Spleen (tissue), 11 donors: Measurements from ENCODE around the gene NDE1. TPM values are rescaled to one million over a fixed set of nuclear protein-coding genes. Genes with fewer than 3 reads are reported as not detected.

Source experiments
- DNase-seq: peaks from one replicate; pipeline ENCODE4 v3.0.0-alpha.2; 2020
- H3K27ac ChIP-seq, 8 donors: fragments of 200-600 bp; sonication (generic) in 7 of 8; 1 replicate in 4 of 8; 2 replicates in 4 of 8; pipeline versions ENCODE4 v1.5.0 to v1.8.0; 2016 to 2021; ENCODE audit warnings: inconsistent platforms in 4 of 8, mild to moderate bottlenecking in 4 of 8, moderate library complexity in 1 of 8
- H3K27me3 ChIP-seq, 7 donors: fragments of 200-600 bp; sonication (generic) in 6 of 7; replicated peaks in 1 of 7; 1 replicate in 4 of 7; 2 replicates in 3 of 7; pipeline versions ENCODE4 v1.5.0 to v1.8.0; 2016 to 2021; ENCODE audit warnings: inconsistent platforms in 3 of 7, mild to moderate bottlenecking in 1 of 7
- H3K36me3 ChIP-seq, 6 donors: fragments of 200-600 bp; sonication (generic) in 5 of 6; 1 replicate in 4 of 6; 2 replicates in 2 of 6; pipeline versions ENCODE4 v1.5.0 to v1.8.0; 2016 to 2021; ENCODE audit warnings: inconsistent platforms in 2 of 6
- H3K4me1 ChIP-seq, 6 donors: fragments of 200-600 bp; sonication (generic) in 5 of 6; 1 replicate in 3 of 6; 2 replicates in 3 of 6; pipeline versions ENCODE4 v1.5.0 to v1.8.0; 2016 to 2021; ENCODE audit warnings: inconsistent platforms in 3 of 6
- H3K4me3 ChIP-seq, 8 donors: fragments of 200-600 bp; sonication (generic) in 7 of 8; 1 replicate in 4 of 8; 2 replicates in 4 of 8; pipeline versions ENCODE4 v1.5.0 to v1.8.0; 2016 to 2021; ENCODE audit warnings: inconsistent platforms in 4 of 8, mild to moderate bottlenecking in 4 of 8, moderate library complexity in 2 of 8
- H3K9me3 ChIP-seq, 8 donors: fragments of 200-600 bp; sonication (generic) in 7 of 8; 1 replicate in 4 of 8; 2 replicates in 4 of 8; pipeline versions ENCODE4 v1.5.0 to v1.8.0; 2016 to 2021; ENCODE audit warnings: inconsistent platforms in 4 of 8
- CTCF ChIP-seq, 11 experiments: fragments of 200-600 bp in 7 of 11; fragments of 450-650 bp in 4 of 11; sonication (generic) in 4 of 11; IDR thresholded peaks in 8 of 11; conservative IDR thresholded peaks in 3 of 11; 1 replicate in 7 of 11; 2 replicates in 4 of 11; pipeline versions ENCODE4 v1.4.0 to v1.8.0; 2016 to 2021; ENCODE audit warnings: antibody characterized with exemption in 11 of 11, inconsistent platforms in 4 of 11, mild to moderate bottlenecking in 1 of 11
- POLR2A ChIP-seq, 3 donors: fragments of 450-650 bp; IDR thresholded peaks; one replicate each; pipeline ENCODE4 v1.5.1; 2017; ENCODE audit warnings: antibody characterized with exemption in 3 of 3, mild to moderate bottlenecking in 1 of 3
- POLR2AphosphoS5 ChIP-seq, 3 donors: sonication (generic); formaldehyde crosslinking; IDR thresholded peaks; one replicate each; pipeline ENCODE4 v1.5.1; 2017; ENCODE audit warnings: antibody characterized with exemption in 3 of 3
- WGBS, 5 donors: extraction: QIAGEN DNeasy Blood & Tissue Kit in 3 of 5; methylation state at CpG; one replicate each; pipeline versions ENCODE4 v1.1.5 to v1.1.7; 2013 to 2018; 5-methylcytosine and 5-hydroxymethylcytosine counted together
- intact Hi-C: fragments of 100-400 bp; cut with DNase I; formaldehyde crosslinking; loops from one replicate; pipeline ENCODE4 v1.15.0; 2023; ENCODE audit warnings: low total_unique reads
- polyA plus RNA-seq, 3 donors: library from polyadenylated mRNA; stranded (reverse); fragments of 200-250 nt; gene quantifications; one replicate each; pipeline ENCODE4 v1.2.1, GENCODE V29; 2013
- total RNA-seq, 7 donors: library from RNA; depleted of rRNA in 3 of 7; stranded (reverse); fragments of >200 nt in 3 of 7; fragmentation: NEBNext Ultra II Directional in 4 of 7; extraction: Animal tissue kit (Norgen Biotek cat#: 25700) in 4 of 7; gene quantifications; one replicate each; pipeline versions ENCODE4 v1.1.0 to v1.2.1, GENCODE V29; 2016 to 2021
- donor health status: healthy with polysubstance abuse.
- donor health status: DM: no; HTN: no; CAD: no; lungs with moderate emphysema.
- donor health status: DM: no; HTN: no; CAD: no.
- donor health status: Bipolar disorder and iron deficiency.
- donor health status: healthy.
- donor health status: DM: no; HTN: no; CAD: no.
- donor health status: DM: yes; HTN: yes; CAD: no.

Gene NDE1
- total and polyA plus RNA-seq, 10 donors = 8.7 to 69.6 (median 57.5) TPM

GRCh38 chr16:15607700-15608396, 42.2 kb upstream of the NDE1 start:
- H3K4me3 ChIP-seq = no peak overlapping the region

GRCh38 chr16:15608398-15609285, 41.4 kb upstream of the NDE1 start:
- Histone ChIP-seq H3K9me3 (no peaks in the 10 kb centered on the region), H3K36me3 (peaks cover 3 to 100% (median 96%) of the 10 kb centered on the region in 6 donors), H3K4me3 (no peak overlapping the region), H3K27me3 (no peaks in the 10 kb centered on the region), H3K4me1 (peaks cover 0 to 23% (median 12%) of the 10 kb centered on the region in 6 donors), H3K27ac (peak overlapping the region in 7 of 8 donors; percentile 45 to 83 (median 67))
- intact Hi-C loops = no loop called here
- WGBS, 5 donors = 89 to 93% (median 90%) methylated on average over 19 of the region's 19 CpGs
- TF ChIP-seq POLR2A (IDR thresholded peaks at IDR 0.05) = no peak
- TF ChIP-seq POLR2AphosphoS5 (IDR thresholded peaks at IDR 0.05) = no peak
- no peak for TF ChIP-seq CTCF (IDR thresholded peaks at IDR 0.05 in 8 of 11, conservative IDR thresholded peaks at IDR 0.05 in 3 of 11)
- DNase-seq = no peak

More at GRCh38 chr16:15607700-15608396, 42.2 kb upstream of the NDE1 start:
- Histone ChIP-seq H3K9me3 (no peaks in the 10 kb centered on the region), H3K27ac (peak overlapping the region in 7 of 8 donors; percentile 58 to 83 (median 67)), H3K27me3 (no peaks in the 10 kb centered on the region), H3K4me1 (peaks cover 0 to 23% (median 12%) of the 10 kb centered on the region in 6 donors), H3K36me3 (peaks cover 3 to 100% (median 96%) of the 10 kb centered on the region in 6 donors)
- no peak for TF ChIP-seq POLR2A (IDR thresholded peaks at IDR 0.05)
- peak; percentile 48 to 89 (median 85) for TF ChIP-seq POLR2AphosphoS5 (IDR thresholded peaks at IDR 0.05)
- WGBS, 5 donors = 73 to 91% (median 76%) methylated on average over 13 of the region's 13 CpGs
- intact Hi-C loops = no loop called here
- peak; percentile 81 for DNase-seq

GRCh38 chr16:15609286-15609649, 40.8 kb upstream of the NDE1 start:
- TF ChIP-seq POLR2A (IDR thresholded peaks at IDR 0.05) = no peak
- DNase-seq = no peak
- intact Hi-C loops = no loop called here

GRCh38 chr16:15610369-15610871, 39.6 kb upstream of the NDE1 start:
- DNase-seq = no peak
- intact Hi-C loops = no loop called here
- TF ChIP-seq POLR2AphosphoS5 (IDR thresholded peaks at IDR 0.05) = no peak
- TF ChIP-seq CTCF (IDR thresholded peaks at IDR 0.05 in 8 of 11, conservative IDR thresholded peaks at IDR 0.05 in 3 of 11) = no peak
- TF ChIP-seq POLR2A (IDR thresholded peaks at IDR 0.05) = no peak
- H3K27me3 ChIP-seq = no peaks in the 10 kb centered on the region
- no peaks in the 10 kb centered on the region for H3K9me3 ChIP-seq
- H3K4me1 ChIP-seq = peaks cover 0 to 23% (median 12%) of the 10 kb centered on the region in 6 donors
- H3K27ac ChIP-seq = no peak overlapping the region
- H3K4me3 ChIP-seq = no peak overlapping the region
- 92 to 98% (median 95%) methylated on average over 10 of the region's 10 CpGs for WGBS, 5 donors
- H3K36me3 ChIP-seq = peaks cover 0 to 100% (median 97%) of the 10 kb centered on the region in 6 donors

More at GRCh38 chr16:15609286-15609649, 40.8 kb upstream of the NDE1 start:
- H3K9me3 ChIP-seq = no peaks in the 10 kb centered on the region
- H3K4me1 ChIP-seq = peaks cover 0 to 23% (median 12%) of the 10 kb centered on the region in 6 donors
- no peak overlapping the region for H3K4me3 ChIP-seq
- H3K27me3 ChIP-seq = no peaks in the 10 kb centered on the region
- H3K27ac ChIP-seq = peak overlapping the region in 2 of 8 donors; percentile 72 to 74
- H3K36me3 ChIP-seq = peaks cover 0 to 100% (median 96%) of the 10 kb centered on the region in 6 donors
- WGBS, 5 donors = 87 to 95% (median 90%) methylated on average over 6 of the region's 6 CpGs
